GM12865 (cell line): Measurements from ENCODE around the gene REEP3.
"Not testable (repeated sequence)": the region's sequence is repeated elsewhere in the genome, so short reads cannot be mapped to it uniquely, and the experiment has no call there.

Experiments
- DNase-seq: peaks from one replicate; pipeline ENCODE4 v3.0.0; 2010; ENCODE audit warnings: low read depth
- H3K4me3 ChIP-seq: 2 replicates; pipeline ENCODE4 v1.5.1; 2011; ENCODE audit warnings: mild to moderate bottlenecking, low read depth, low read length, control low read depth
- CTCF ChIP-seq: IDR thresholded peaks from 2 replicates; pipeline ENCODE4 v1.5.1; 2011; ENCODE audit warnings: low read length, control low read depth, low read depth, inconsistent platforms; ENCODE audit not compliant: insufficient read depth; ENCODE audit errors: missing control alignments

Gene REEP3

GRCh38 chr10:63496561-63496960 is 24.6 kb upstream of the REEP3 start:
- TF ChIP-seq CTCF: no peak
- no peak overlapping the region for H3K4me3 ChIP-seq
- no peak for DNase-seq

- no peak for TF ChIP-seq CTCF
- no peak for DNase-seq
- H3K4me3 ChIP-seq: no peak overlapping the region
These were observed 23.9 kb upstream of the REEP3 start for GRCh38 chr10:63497321-63497720.

- DNase-seq: no peak
- no peak overlapping the region for H3K4me3 ChIP-seq
- TF ChIP-seq CTCF: no peak
These were observed 22.5 kb upstream of the REEP3 start for GRCh38 chr10:63498665-63499064.

GRCh38 chr10:63500551-63500950 is 20.6 kb upstream of the REEP3 start:
- not testable (repeated sequence) for H3K4me3 ChIP-seq, DNase-seq

GRCh38 chr10:63501954-63502353 is 19.2 kb upstream of the REEP3 start:
- TF ChIP-seq CTCF: no peak
- DNase-seq: no peak
- H3K4me3 ChIP-seq: no peak overlapping the region

GRCh38 chr10:63502832-63503231 is 18.4 kb upstream of the REEP3 start:
- no peak for TF ChIP-seq CTCF
- no peak for DNase-seq
- no peak overlapping the region for H3K4me3 ChIP-seq

GRCh38 chr10:63503395-63503794 is 17.8 kb upstream of the REEP3 start:
- no peak for TF ChIP-seq CTCF
- H3K4me3 ChIP-seq: no peak overlapping the region
- DNase-seq: no peak
